ENCODE data around the gene APBA2. TPM values are rescaled to one million over a fixed set of nuclear protein-coding genes. Genes with fewer than 3 reads are reported as not detected.

The APBA2 gene
- 5.2 and 17.8 TPM in 2 replicates for total RNA-seq

GRCh38 chr15:28885630-28886430, at the start of gene APBA2:
APBA2 (plus strand) TSS chr15:28885974; CDS start chr15:29053885, 167,911 bp downstream.

GRCh38 chr15:28848521-28848920, 37.3 kb upstream of the APBA2 start, which contains the start of gene GOLGA6L7:
GOLGA6L7 (minus strand) TSS chr15:28848644; CDS start chr15:28848549, 95 bp downstream.

Other genes starting within 250 kb of the APBA2 start
- gene GOLGA8M, start 173.6 kb upstream of the APBA2 start, total RNA-seq = 0.28 and 0.92 TPM in 2 replicates
- not detected in 2 replicates for gene GOLGA6L7, start 37.3 kb upstream of the APBA2 start, total RNA-seq

All from smooth muscle cell of bladder (primary cell).